Measurements from ENCODE around the gene RUFY1. TPM values are rescaled to one million over a fixed set of nuclear protein-coding genes. Genes with fewer than 3 reads are reported as not detected.
"Not testable (repeated sequence)": the region's sequence is repeated elsewhere in the genome, so short reads cannot be mapped to it uniquely, and the experiment has no call there.

RUFY1 gene
- polyA plus RNA-seq, 1 donor from 2014 or later = 53.7 TPM

DNA sequence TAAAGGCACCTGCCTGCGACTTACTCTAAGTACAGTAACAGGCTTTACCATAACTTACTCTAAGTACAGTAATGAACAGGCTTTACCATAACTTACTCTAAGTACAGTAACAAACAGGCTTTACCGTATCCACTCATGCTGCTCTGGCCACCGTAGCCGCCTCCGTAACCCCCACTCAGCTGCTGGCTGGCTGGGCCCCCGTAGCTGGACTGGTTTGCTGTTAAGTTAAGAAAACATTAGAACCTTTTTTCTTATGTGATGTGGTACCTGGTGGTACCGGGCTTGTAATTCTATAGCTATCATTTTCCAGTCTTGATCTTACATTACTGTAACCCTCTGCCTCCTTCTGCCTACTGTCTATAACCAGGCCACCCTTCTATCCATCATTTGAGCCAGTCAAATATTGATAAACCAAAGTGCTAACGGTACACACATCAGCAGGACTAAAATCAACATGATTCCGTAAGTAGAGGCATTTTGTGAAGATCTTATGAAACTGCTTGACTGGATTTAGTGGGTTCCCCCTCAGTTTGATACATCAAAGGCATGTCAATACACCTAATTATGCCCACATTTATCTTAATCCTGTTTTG lies 65.7 kb downstream of the RUFY1 start:
- H3K36me3 Mint-ChIP-seq = peaks cover 24% of the 10 kb centered on the region
- peaks cover 26 to 56% (median 32%) of the 10 kb centered on the region in 3 donors for H3K4me1 Mint-ChIP-seq
- H3K9me3 Mint-ChIP-seq = no peaks in the 10 kb centered on the region
- no peaks in the 10 kb centered on the region for H3K27me3 Mint-ChIP-seq
- H3K27ac Mint-ChIP-seq = peak overlapping the region; percentile 39 to 53 (median 49)
- H3K4me3 Mint-ChIP-seq = peak overlapping the region in 2 of 4 donors; percentile 10 to 57

DNA sequence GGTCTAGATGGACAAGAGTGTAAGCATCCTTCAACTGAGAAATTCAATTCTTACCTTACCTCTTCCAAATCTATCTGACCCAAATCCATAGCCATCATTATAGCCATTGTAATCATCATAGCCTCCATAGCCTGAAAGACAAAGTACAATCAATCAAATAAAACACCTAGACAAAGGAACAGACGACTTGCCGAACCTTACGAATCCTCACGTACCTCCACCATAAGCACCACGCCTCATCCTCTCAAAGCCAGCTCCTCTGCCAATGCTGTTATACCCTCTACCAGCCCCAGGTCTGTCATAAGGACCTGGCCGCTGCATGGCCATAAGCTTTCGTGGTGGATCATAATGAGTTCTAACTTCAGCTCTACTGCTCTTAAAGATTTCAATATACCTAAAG lies 67.6 kb downstream of the RUFY1 start:
- peak overlapping the region; percentile 14 to 49 (median 45) for H3K27ac Mint-ChIP-seq
- H3K36me3 Mint-ChIP-seq = peaks cover 27% of the 10 kb centered on the region
- H3K4me1 Mint-ChIP-seq = peaks cover 32 to 63% (median 39%) of the 10 kb centered on the region in 3 donors
- H3K27me3 Mint-ChIP-seq = no peaks in the 10 kb centered on the region
- no peaks in the 10 kb centered on the region for H3K9me3 Mint-ChIP-seq
- H3K4me3 Mint-ChIP-seq = peak overlapping the region in 2 of 4 donors; percentile 19 to 41

DNA sequence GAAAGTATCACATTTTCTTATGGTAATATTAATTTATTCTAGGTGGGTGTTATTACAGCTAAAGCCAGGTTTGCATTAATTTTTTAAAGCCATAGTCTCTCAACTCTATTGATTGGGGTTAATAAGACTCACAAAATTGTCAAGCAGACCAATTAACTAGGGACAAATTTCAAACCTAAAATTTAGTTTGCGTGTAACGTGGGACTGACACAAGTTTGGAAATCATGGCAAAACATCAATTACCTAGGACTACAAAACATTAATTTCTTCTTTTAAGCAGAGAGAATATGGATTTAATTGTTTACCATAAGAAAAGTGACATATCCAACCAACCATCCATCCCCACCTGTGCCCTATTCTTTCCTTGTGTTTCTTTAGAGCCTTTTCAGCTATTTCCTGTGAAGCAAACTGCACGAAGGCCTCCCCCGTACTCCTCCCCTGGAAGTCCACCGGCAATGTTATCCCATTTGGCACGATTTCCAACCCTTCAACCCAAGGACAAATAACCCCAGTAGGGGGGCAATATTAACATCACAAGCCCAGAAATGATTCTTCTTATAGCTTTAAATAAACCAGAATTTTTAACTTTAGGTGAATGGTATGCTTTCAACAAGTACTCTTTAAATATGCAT lies 68.7 kb downstream of the RUFY1 start:
- Mint-ChIP-seq H3K4me3 (peak overlapping the region; percentile 6 to 86 (median 65)), H3K27ac (peak overlapping the region in 1 of 3 donors; percentile 89), H3K4me1 (peaks cover 30 to 52% (median 37%) of the 10 kb centered on the region in 3 donors), H3K36me3 (peaks cover 17% of the 10 kb centered on the region), H3K27me3 (peaks cover 4% of the 10 kb centered on the region), H3K9me3 (peaks cover 0 to 5% (median 0%) of the 10 kb centered on the region in 3 donors)

DNA sequence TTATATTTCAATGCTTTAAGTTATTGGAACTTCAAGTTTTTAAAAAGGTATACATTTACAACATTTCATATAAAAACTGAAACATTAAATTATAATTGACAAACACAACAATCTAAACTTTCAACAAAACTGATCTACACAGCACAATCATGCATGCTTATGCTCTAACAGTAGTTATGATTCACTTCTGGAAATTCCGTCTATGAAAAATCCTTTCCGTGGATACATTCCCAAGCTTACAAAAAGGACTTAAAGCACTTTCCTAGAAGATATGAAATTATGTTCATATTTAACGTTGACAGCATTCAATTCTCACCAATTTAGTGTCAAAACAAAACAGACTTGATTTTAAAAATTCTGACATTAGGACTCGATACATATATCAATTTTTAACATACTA lies 69.4 kb downstream of the RUFY1 start:
- Mint-ChIP-seq H3K27ac (peak overlapping the region in 2 of 3 donors; percentile 99 to 100), H3K4me3 (peak overlapping the region in 3 of 4 donors; percentile 67 to 97 (median 97)), H3K36me3 (peaks cover 16% of the 10 kb centered on the region), H3K27me3 (peaks cover 4% of the 10 kb centered on the region), H3K9me3 (peaks cover 0 to 5% (median 0%) of the 10 kb centered on the region in 3 donors), H3K4me1 (peaks cover 31 to 48% (median 38%) of the 10 kb centered on the region in 3 donors)

DNA sequence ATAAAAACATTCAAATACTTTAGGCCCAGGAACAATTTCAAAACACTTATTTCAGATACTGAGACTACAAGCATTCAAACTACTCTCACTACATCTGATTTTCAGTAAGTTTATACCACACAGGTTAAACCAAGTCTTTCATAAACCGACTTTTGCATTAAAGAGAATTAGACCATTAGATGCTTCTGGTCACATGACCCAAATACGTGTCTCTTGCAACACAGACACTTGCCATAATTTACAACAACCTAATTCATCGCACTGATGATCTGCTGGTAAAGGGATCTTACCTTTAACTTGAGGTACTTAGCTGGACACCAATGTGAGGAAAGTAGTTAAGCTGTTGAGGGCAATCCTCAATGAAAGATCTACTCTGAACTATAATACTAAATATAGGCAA lies 69.9 kb downstream of the RUFY1 start:
- peaks cover 0 to 5% (median 0%) of the 10 kb centered on the region in 3 donors for H3K9me3 Mint-ChIP-seq
- peaks cover 4% of the 10 kb centered on the region for H3K27me3 Mint-ChIP-seq
- peak overlapping the region; percentile 97 to 100 (median 99) for H3K27ac Mint-ChIP-seq
- H3K36me3 Mint-ChIP-seq = peaks cover 14% of the 10 kb centered on the region
- H3K4me3 Mint-ChIP-seq = peak overlapping the region; percentile 97
- H3K4me1 Mint-ChIP-seq = peaks cover 31 to 48% (median 40%) of the 10 kb centered on the region in 3 donors

DNA sequence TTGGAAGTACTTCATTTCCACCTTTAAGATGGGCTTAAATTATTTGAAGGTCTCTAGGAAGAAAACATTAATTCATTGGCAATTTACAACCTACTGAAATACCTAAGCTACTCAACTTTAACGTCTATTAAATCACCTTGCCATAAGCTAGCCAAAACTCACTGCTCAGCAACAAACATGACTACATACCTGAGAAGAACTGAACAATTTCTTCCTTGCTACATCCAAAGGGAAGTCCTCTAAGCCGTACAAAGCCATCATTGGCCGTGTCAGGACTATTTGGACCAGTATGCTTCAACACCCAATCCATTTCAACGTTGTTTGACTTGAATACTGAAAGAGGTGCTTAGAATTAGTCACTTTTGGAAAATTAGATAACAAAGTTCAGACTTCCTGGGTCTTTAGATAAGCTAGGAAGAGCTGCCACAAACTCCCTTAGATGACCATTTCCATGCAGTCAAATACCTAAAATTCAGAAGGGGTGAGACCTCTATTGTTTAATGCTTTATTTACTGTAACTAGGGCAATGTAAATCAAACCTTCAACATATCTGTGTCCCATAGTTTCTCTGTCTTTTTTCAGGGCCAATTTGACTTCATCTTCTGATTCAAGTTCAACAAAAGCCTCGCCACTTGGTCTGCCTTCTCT lies 70.5 kb downstream of the RUFY1 start:
- Mint-ChIP-seq H3K9me3 (peaks cover 0 to 5% (median 0%) of the 10 kb centered on the region in 3 donors), H3K27me3 (peaks cover 4% of the 10 kb centered on the region), H3K4me1 (peaks cover 31 to 45% (median 40%) of the 10 kb centered on the region in 3 donors), H3K27ac (peak overlapping the region; percentile 97 to 100 (median 99)), H3K4me3 (peak overlapping the region; percentile 97), H3K36me3 (peaks cover 14% of the 10 kb centered on the region)

DNA sequence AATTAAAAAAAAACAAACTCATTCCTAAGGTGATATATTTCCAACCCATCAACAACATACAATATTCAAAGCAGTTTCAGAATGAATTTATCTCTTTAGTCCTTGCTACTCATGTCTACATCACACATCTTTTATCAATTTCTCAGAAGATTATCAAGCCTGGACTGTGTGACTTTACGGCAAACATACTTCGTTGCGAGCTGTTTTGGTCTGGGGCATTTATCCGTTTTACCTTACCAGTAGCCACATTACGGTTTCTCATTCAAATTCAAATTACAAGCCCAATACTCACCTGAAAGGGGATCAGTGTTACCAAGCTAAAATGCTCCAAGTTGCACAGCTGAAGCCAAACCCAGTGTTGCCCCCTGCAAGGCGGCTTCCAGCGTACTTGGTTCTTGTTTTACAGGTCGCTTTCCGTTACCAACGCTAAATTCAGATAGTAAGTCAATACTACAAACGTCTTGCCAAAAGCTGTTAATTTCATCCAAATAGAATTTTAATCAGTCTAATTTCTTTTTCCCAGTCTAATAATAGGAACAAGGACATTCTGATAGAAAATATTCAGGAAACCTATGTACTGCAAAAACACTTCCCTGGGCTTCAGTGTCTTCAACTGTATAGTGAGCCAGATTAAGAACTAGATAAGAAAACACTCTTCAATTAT lies 71.3 kb downstream of the RUFY1 start:
- H3K4me3 Mint-ChIP-seq = peak overlapping the region; percentile 97
- H3K36me3 Mint-ChIP-seq = peaks cover 14% of the 10 kb centered on the region
- H3K4me1 Mint-ChIP-seq = peaks cover 29 to 40% (median 38%) of the 10 kb centered on the region in 3 donors
- H3K9me3 Mint-ChIP-seq = peaks cover 0 to 5% (median 0%) of the 10 kb centered on the region in 3 donors
- peaks cover 4% of the 10 kb centered on the region for H3K27me3 Mint-ChIP-seq
- H3K27ac Mint-ChIP-seq = peak overlapping the region; percentile 97 to 100 (median 99)

DNA sequence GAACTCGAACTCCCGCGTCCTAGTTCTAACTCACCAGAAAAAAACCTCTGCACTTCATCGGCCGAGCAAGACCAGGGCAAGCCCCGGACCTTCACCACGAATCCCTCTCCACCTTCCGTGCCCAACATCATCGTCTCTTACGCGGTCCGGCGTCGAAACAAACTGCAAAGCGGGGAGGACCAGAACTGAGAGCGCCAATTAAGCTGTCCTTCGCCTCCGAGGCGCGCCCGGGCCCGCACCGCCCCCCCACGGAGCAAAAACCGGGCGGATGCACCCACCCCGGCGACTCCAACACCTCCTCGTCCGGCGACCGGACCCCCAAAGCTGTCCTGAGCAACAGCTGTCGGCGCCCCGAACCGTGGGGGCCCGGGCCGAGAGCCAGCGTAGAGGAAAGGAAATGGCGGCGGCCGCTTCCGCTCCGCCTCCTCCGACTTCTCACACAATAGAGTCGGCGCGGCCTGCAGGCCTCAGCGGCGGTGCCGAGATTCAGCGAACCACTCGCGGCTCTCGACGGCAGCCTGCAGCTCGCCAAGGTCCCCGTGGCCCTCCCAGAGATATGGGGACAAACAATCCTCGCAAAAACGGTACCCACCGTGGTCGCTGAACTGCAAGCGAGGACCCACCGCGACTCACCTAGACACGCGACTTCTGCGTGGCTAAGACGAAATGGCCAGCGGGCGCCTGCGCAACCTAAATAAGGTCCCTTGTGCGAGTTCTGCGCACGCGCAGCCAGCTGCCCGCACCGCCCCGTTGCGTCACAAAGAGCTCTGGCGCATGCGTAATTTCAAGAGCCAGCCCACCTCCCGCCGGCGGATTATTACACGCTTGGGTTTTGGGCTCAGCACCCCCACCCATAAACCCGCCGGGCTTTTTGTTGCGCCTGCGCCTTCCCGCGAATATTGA lies 72.9 kb downstream of the RUFY1 start, which contains the start of gene HNRNPH1:
Gene HNRNPH1 (minus strand): TSS at position 669 of the 903 bp plus-strand sequence. CDS start 538 bp downstream, at position 131.
- H3K4me1 Mint-ChIP-seq = peaks cover 28 to 32% (median 29%) of the 10 kb centered on the region in 3 donors

DNA sequence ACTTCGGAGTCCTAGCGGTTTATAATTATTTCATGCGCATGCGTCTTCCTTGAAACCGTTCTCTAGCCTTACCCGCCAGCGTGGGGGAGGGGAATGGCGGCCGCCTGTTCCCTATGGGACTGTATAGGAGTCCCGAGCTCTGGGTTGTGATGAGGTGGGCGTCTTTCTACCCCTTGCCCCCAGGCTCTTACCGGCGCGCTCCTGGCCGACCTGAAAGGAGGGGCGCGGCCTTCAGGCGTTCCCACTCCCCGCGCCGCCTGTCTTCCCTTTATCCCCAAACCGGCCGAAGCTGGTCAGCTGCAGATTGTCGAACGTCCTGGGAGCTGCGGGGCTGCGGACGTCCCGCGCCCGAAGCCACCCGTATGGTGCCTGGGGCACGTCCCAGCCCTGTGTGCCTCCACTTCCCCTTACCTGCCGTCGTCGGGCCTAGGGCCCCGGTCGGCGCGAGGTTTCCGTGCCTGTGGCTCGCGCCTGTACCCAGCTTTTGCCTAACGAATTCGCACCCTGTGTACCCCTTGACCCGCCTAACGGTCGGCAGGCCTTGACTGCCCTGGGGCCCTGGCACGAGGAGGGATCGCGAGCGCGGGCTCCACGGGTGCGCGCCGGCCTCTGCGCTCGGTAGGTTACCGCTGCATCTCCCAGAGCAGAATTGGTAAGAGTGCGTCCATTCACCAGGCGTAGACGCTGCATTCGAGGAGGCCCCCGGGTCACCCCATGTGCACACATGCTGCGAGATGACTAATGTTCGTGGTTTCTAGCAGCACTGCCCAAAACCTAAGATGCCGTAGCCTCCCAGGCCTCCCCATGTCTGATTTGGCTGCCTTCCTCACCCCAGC lies 73.8 kb downstream of the RUFY1 start:
- peaks cover 4% of the 10 kb centered on the region for H3K27me3 Mint-ChIP-seq
- H3K9me3 Mint-ChIP-seq = peaks cover 0 to 5% (median 0%) of the 10 kb centered on the region in 3 donors
- H3K4me1 Mint-ChIP-seq = peaks cover 25 to 28% (median 28%) of the 10 kb centered on the region in 3 donors
- H3K4me3 Mint-ChIP-seq = peak overlapping the region; percentile 97 to 98 (median 97)
- peaks cover 8% of the 10 kb centered on the region for H3K36me3 Mint-ChIP-seq
- H3K27ac Mint-ChIP-seq = peak overlapping the region; percentile 99 to 100 (median 100)

More for the DNA sequence above, 72.9 kb downstream of the RUFY1 start, which contains the start of gene HNRNPH1:
- Mint-ChIP-seq H3K4me3 (peak within 1 kb of the TSS; percentile 97 to 98 (median 97)), H3K27me3 (peaks cover 4% of the 10 kb centered on the region), H3K27ac (peak within 1 kb of the TSS; percentile 99 to 100 (median 100)), H3K9me3 (peaks cover 0 to 5% (median 0%) of the 10 kb centered on the region in 3 donors), H3K36me3 (peaks cover 8% of the 10 kb centered on the region)

DNA sequence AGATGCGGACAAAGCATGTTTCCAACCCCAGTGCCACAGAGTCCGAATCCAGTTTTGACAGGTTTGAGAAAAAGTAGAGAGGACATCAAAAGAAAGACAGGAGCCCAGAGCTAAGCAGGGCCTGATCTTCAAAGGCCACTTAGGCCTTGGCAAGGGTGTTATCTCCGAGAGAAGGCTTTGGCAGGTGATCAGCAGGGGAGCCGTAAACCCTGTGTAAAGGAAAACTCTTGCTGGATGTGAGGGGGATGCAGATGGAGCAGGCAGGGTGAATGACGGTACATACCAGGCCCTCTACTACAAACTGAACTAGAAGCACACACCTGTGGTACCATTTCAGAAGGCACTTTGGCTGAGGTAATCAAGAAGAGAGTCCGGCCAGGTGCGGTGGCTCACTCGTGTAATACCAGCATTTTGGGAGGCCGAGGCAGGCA lies 74.5 kb downstream of the RUFY1 start:
- H3K9me3 Mint-ChIP-seq = peaks cover 0 to 5% (median 0%) of the 10 kb centered on the region in 3 donors
- H3K36me3 Mint-ChIP-seq = peaks cover 8% of the 10 kb centered on the region
- peak overlapping the region; percentile 31 to 100 (median 99) for H3K27ac Mint-ChIP-seq
- peaks cover 4% of the 10 kb centered on the region for H3K27me3 Mint-ChIP-seq
- H3K4me1 Mint-ChIP-seq = peaks cover 21 to 25% (median 23%) of the 10 kb centered on the region in 3 donors
- peak overlapping the region; percentile 97 to 98 (median 97) for H3K4me3 Mint-ChIP-seq

DNA sequence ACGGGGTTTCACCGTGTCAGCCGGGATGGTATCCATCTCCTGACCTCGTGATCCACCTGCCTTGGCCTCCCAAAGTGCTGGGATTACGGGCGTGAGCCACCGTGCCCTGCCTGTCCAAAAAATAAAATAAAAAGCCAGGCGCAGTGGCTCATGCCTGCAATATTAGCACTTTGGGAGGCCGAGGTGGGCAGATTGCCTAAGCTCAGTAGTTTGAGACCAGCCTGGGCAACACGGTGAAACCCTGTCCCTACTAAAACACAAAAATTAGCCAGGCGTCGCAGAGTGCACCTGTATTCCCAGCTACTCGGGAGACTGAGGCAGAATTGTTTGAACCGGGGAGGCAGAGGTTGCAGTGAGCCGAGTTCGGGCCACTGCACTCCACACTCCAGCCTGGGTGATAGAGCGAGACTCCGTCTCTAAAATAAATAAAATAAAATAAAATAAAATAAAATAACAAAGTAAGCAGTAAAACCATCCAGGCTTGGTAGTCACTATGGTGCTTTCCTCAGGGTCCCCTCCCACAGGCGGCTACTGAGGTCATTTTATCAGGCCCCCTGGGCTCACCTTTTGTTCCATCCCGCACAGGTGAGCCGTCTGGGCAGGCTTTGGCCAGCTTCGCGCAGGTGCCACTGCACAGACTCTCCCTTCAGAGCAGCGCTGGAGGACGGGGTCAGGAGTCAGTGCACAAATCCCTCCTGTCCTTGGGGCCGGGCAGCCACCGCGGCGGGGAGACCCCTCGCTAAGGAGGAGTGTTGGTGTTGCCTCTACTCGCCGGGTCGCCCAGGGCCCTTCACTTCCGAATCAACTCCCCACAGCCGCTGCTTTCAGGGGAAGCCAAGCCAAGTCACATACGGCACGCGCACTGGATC lies 83.4 kb downstream of the RUFY1 start:
- not testable (repeated sequence) for H3K4me1 Mint-ChIP-seq, H3K4me3 Mint-ChIP-seq, H3K9me3 Mint-ChIP-seq, H3K27ac Mint-ChIP-seq, H3K36me3 Mint-ChIP-seq, H3K27me3 Mint-ChIP-seq

DNA sequence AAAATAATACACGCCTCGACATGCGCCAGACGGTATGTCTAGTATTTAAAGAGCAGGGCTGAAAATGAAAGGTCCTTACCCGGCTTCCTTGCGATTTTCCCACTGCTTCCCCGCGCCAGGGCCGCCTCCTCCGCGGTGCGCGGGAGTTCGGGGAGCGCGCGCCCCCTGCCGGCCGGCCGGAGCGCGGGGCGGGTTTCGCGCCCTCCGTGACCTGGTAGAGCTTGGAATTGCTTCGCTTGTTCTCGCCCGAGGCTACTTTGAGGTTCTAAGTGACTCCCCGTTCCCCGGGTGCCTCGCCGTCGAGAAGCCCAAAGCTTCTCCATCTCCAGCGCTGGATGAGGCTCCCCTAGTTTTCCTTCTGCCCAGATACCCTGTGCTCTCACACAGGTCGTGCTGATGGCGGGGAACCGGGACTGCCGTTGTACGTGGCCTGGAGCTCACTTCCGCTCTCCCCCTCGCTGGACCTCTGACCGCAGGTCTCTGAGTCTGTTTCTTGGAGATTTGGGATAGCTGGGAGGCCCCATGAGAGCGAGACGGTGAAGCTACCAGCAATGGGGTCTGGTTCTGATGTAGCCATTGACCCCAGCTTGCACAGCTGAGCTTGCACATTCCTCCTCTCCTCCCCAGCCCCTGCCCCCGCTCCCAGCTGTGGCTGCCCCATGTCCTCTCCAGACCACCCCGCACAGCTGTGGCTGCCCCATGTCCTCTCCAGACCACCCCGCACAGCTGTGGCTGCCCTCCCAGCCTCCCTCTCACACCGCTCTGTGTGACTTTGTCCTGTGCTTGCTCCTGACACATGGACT lies 84.2 kb downstream of the RUFY1 start:
- H3K27me3 Mint-ChIP-seq, H3K4me3 Mint-ChIP-seq, H3K9me3 Mint-ChIP-seq, H3K4me1 Mint-ChIP-seq, H3K27ac Mint-ChIP-seq, H3K36me3 Mint-ChIP-seq: not testable (repeated sequence)

Data from IgD-negative memory B cell (primary cell).